GM06990 (cell line): Measurements from ENCODE around the gene RHOD.

Experiments used
- DNase-seq: peaks from one replicate; pipeline ENCODE4 v3.0.0-alpha.2; 2011; ENCODE audit not compliant: insufficient read length; ENCODE audit errors: extremely low read depth
- H3K27me3 ChIP-seq: replicated peaks from 2 replicates; pipeline ENCODE4 v1.6.0; 2011; ENCODE audit warnings: low read length; ENCODE audit not compliant: control insufficient read depth, insufficient read depth
- H3K36me3 ChIP-seq: 2 replicates; pipeline ENCODE4 v1.5.1; 2011; ENCODE audit warnings: low read length; ENCODE audit not compliant: control insufficient read depth, insufficient read depth
- H3K4me3 ChIP-seq: replicated peaks from 2 replicates; pipeline ENCODE4 v1.5.1; 2011; ENCODE audit warnings: low read depth, mild to moderate bottlenecking, control low read depth, low read length
- TF ChIP-seq, protein P1 (sequence below): IDR thresholded peaks from 2 replicates; pipeline ENCODE4 v1.5.1; 2011; ENCODE audit warnings: low read length, control low read depth, mild to moderate bottlenecking, inconsistent platforms; ENCODE audit not compliant: insufficient read depth, poor library complexity, severe bottlenecking

RHOD gene

GRCh38 chr11:67095214-67095507 lies 38.5 kb downstream of the RHOD start:
- Histone ChIP-seq H3K27me3 (no peaks in the 10 kb centered on the region), H3K36me3 (no peaks in the 10 kb centered on the region), H3K4me3 (no peak overlapping the region)
- no peak for DNase-seq
- TF ChIP-seq, protein P1, sequence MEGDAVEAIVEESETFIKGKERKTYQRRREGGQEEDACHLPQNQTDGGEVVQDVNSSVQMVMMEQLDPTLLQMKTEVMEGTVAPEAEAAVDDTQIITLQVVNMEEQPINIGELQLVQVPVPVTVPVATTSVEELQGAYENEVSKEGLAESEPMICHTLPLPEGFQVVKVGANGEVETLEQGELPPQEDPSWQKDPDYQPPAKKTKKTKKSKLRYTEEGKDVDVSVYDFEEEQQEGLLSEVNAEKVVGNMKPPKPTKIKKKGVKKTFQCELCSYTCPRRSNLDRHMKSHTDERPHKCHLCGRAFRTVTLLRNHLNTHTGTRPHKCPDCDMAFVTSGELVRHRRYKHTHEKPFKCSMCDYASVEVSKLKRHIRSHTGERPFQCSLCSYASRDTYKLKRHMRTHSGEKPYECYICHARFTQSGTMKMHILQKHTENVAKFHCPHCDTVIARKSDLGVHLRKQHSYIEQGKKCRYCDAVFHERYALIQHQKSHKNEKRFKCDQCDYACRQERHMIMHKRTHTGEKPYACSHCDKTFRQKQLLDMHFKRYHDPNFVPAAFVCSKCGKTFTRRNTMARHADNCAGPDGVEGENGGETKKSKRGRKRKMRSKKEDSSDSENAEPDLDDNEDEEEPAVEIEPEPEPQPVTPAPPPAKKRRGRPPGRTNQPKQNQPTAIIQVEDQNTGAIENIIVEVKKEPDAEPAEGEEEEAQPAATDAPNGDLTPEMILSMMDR, result no peak

DNA sequence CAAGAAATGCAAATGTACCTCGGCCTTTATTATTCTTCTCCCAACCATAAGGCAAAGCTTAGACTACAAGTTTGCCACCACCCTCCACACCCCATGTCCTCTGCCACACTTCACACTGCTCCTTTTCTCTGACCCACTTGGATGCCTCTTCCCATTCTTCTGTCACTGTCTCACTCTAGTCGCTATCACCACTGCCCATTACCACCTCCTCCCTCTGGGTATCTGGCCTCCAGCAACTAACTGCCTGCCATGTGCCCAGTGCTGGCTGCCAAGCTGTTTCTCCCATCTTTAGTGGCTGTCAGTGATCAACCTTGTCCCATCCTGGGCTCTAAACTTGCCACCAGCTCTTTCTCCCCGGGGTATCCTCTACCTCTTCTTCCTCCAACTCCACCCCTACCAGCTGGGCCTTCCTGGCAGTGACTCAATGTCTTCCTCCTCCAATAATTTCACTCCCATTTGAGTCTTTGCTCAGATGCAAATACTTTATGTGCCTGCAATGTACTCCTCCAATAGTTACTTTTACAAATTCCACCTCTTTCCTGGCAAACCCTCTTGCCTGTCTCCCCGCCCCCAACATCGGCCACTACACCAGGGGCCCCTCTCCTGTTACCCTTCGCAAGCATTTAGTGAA lies 42.3 kb downstream of the RHOD start:
- no peak for DNase-seq
- Histone ChIP-seq H3K36me3 (no peaks in the 10 kb centered on the region), H3K27me3 (no peaks in the 10 kb centered on the region), H3K4me3 (no peak overlapping the region)
- TF ChIP-seq, protein P1, result no peak

DNA sequence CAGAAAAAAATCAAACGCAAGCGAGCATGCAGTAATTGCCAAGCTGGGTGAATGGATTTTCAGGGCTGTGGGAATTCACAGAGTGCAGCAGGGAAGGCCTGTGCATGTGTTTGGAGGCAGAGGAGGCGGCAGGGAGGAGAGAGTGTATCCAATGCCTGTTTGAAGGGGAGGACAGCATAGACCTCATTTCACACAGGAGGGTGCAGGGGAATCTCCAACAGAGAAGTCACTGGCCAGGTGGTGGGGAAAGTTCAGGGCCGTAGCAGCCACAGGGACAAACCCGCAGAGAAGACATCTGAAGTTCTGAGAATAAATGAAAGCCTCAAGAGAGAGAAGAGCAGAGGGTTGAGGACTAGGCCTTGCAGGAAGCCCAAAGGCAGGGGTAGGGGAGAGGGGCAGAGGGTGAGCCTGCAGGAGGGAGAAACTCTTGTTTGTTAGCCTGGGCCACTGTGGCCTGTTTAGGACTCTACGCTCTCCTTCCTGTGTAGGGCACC lies 43.2 kb downstream of the RHOD start:
- DNase-seq, result peak; percentile 53
- no peaks in the 10 kb centered on the region for H3K36me3 ChIP-seq
- H3K4me3 ChIP-seq, result no peak overlapping the region
- no peaks in the 10 kb centered on the region for H3K27me3 ChIP-seq
- TF ChIP-seq, protein P1, result no peak

GRCh38 chr11:67102664-67103063 lies 46.0 kb downstream of the RHOD start:
- TF ChIP-seq, protein P1, result no peak
- no peak for DNase-seq
- Histone ChIP-seq H3K4me3 (no peak overlapping the region), H3K36me3 (no peaks in the 10 kb centered on the region), H3K27me3 (no peaks in the 10 kb centered on the region)

- TF ChIP-seq, protein P1, result no peak
- no peak overlapping the region for H3K4me3 ChIP-seq
- no peaks in the 10 kb centered on the region for H3K27me3 ChIP-seq
- H3K36me3 ChIP-seq, result no peaks in the 10 kb centered on the region
- DNase-seq, result no peak
Measured at GRCh38 chr11:67105964-67106363, 49.3 kb downstream of the RHOD start.

GRCh38 chr11:67111261-67111660 lies 54.6 kb downstream of the RHOD start:
- H3K4me3 ChIP-seq, result no peak overlapping the region
- TF ChIP-seq, protein P1, result no peak
- no peak for DNase-seq
- no peaks in the 10 kb centered on the region for H3K27me3 ChIP-seq
- H3K36me3 ChIP-seq, result no peaks in the 10 kb centered on the region
